Neural cell (in vitro differentiated cells): ENCODE results near the gene IQCM.

Source experiments
- CTCF ChIP-seq: fragments of 450-650 bp; IDR thresholded peaks from 2 replicates; pipeline ENCODE4 v1.5.1; 2014; ENCODE audit warnings: antibody characterized with exemption, mild to moderate bottlenecking, moderate library complexity; ENCODE audit not compliant: poor library complexity, severe bottlenecking
- EP300 ChIP-seq: fragments of 450-650 bp; conservative IDR thresholded peaks from 2 replicates; pipeline ENCODE4 v1.6.1; 2014; ENCODE audit warnings: antibody characterized with exemption, mild to moderate bottlenecking, moderate library complexity; ENCODE audit not compliant: poor library complexity, severe bottlenecking
- EZH2 ChIP-seq: fragments of 200-600, 300-800 bp; shearing (Covaris generic), sonication (generic); IDR thresholded peaks from 2 replicates; pipeline ENCODE4 v1.6.1; 2014; ENCODE audit warnings: antibody characterized with exemption, low read length, borderline replicate concordance, mild to moderate bottlenecking; ENCODE audit not compliant: insufficient read depth, poor library complexity, severe bottlenecking
- MXI1 ChIP-seq: fragments of 450-650 bp; conservative IDR thresholded peaks from 2 replicates; pipeline ENCODE4 v1.6.1; 2014; ENCODE audit warnings: antibody characterized with exemption, mild to moderate bottlenecking; ENCODE audit not compliant: poor library complexity, severe bottlenecking
- POLR2AphosphoS5 ChIP-seq: IDR thresholded peaks from 2 replicates; pipeline ENCODE4 v1.6.1; 2012
- RAD21 ChIP-seq: fragments of 450-650 bp; conservative IDR thresholded peaks from 2 replicates; pipeline ENCODE4 v1.6.1; 2014; ENCODE audit warnings: antibody characterized with exemption, mild to moderate bottlenecking, moderate library complexity
- REST ChIP-seq: IDR thresholded peaks from 2 replicates; pipeline ENCODE4 v1.6.1; 2012; ENCODE audit warnings: borderline replicate concordance
- SMC3 ChIP-seq: fragments of 450-650 bp; conservative IDR thresholded peaks from 2 replicates; pipeline ENCODE4 v1.6.1; 2014; ENCODE audit warnings: antibody characterized with exemption, mild to moderate bottlenecking, moderate library complexity; ENCODE audit not compliant: poor library complexity
- TAF1 ChIP-seq: IDR thresholded peaks from 2 replicates; pipeline ENCODE4 v1.6.1; 2012; ENCODE audit warnings: low read depth

- TF ChIP-seq POLR2AphosphoS5 (no peak), CTCF (no peak), EZH2 (no peak), TAF1 (no peak), REST (no peak), SMC3 (no peak), EP300 (no peak), RAD21 (no peak), MXI1 (no peak)
Measured at GRCh38 chr4:149690726-149691125, 124.9 kb downstream of the IQCM start.
